HG03565 (cell line): ENCODE data around the gene ITGAD.
A peak's percentile ranks its signal among the peaks of the same experiment; 100 is the strongest.
"Not testable (repeated sequence)": the region's sequence is repeated elsewhere in the genome, so short reads cannot be mapped to it uniquely, and the experiment has no call there.

Experiments used
- ATAC-seq: cut with Tn5 transposase; IDR thresholded peaks from one replicate; pipeline ENCODE4 v1.9.1; 2021; ENCODE audit warnings: mild to moderate bottlenecking, moderate library complexity; ENCODE audit not compliant: unreplicated experiment

The ITGAD gene

GRCh38 chr16:31403590-31404352 lies 10.6 kb downstream of the ITGAD start:
- ATAC-seq: no peak

- no peak for ATAC-seq
These were observed 11.4 kb downstream of the ITGAD start for GRCh38 chr16:31404353-31405064.

- no peak for ATAC-seq
These were observed 14.3 kb downstream of the ITGAD start for GRCh38 chr16:31407406-31407805.

GRCh38 chr16:31409433-31409832 lies 16.3 kb downstream of the ITGAD start:
- ATAC-seq: no peak

GRCh38 chr16:31410082-31410481 lies 16.9 kb downstream of the ITGAD start:
- no peak for ATAC-seq

- no peak for ATAC-seq
These were observed 18.1 kb downstream of the ITGAD start for GRCh38 chr16:31411024-31411844.

GRCh38 chr16:31412750-31413149 lies 19.6 kb downstream of the ITGAD start:
- no peak for ATAC-seq

GRCh38 chr16:31413381-31413780 lies 20.2 kb downstream of the ITGAD start:
- no peak for ATAC-seq

GRCh38 chr16:31413943-31414342 lies 20.8 kb downstream of the ITGAD start:
- no peak for ATAC-seq

GRCh38 chr16:31414706-31415105 lies 21.6 kb downstream of the ITGAD start:
- ATAC-seq: no peak

GRCh38 chr16:31416371-31416770 lies 23.2 kb downstream of the ITGAD start:
- ATAC-seq: no peak

GRCh38 chr16:31417036-31417435 lies 23.9 kb downstream of the ITGAD start:
- not testable (repeated sequence) for ATAC-seq

- no peak for ATAC-seq
These were observed 24.8 kb downstream of the ITGAD start for GRCh38 chr16:31417916-31418315.

GRCh38 chr16:31420037-31420436 lies 26.9 kb downstream of the ITGAD start:
- no peak for ATAC-seq

GRCh38 chr16:31421587-31421986 lies 28.5 kb downstream of the ITGAD start:
- peak; percentile 54 for ATAC-seq

GRCh38 chr16:31423241-31423640 lies 30.1 kb downstream of the ITGAD start:
- no peak for ATAC-seq

GRCh38 chr16:31423801-31424200 lies 30.7 kb downstream of the ITGAD start:
- ATAC-seq: no peak

GRCh38 chr16:31427441-31428278 lies 34.5 kb downstream of the ITGAD start:
- ATAC-seq: no peak

GRCh38 chr16:31428279-31428597 lies 35.1 kb downstream of the ITGAD start, which contains the start of gene COX6A2:
TSS of gene COX6A2 (minus strand) at chr16:31428360. CDS start at chr16:31428325, 35 bp downstream.
- no peak for ATAC-seq

GRCh38 chr16:31428638-31429247 lies 35.6 kb downstream of the ITGAD start:
- ATAC-seq: no peak
